Activated CD8-positive, alpha-beta T cell treated with anti-CD3 and anti-CD28 coated beads for 36 hours (primary cell): ENCODE results near the gene PFN2. TPM values are rescaled to one million over a fixed set of nuclear protein-coding genes. Genes with fewer than 3 reads are reported as not detected.
"Not testable (repeated sequence)": the region's sequence is repeated elsewhere in the genome, so short reads cannot be mapped to it uniquely, and the experiment has no call there.

Source experiments
- ATAC-seq: fragments of 200-7000 bp; cut with Tn5 transposase; one replicate; pipeline ENCODE4 v1.10.0; 2021; ENCODE audit warnings: mild to moderate bottlenecking, moderate library complexity
- CTCF ChIA-PET: fragments of 350-600 bp; sonication (Branson Sonifier 250); formaldehyde crosslinking; loops from one replicate; lab custom pipeline; 2021; ENCODE audit warnings: antibody characterized with exemption; lab: Charles Lee
- POLR2A ChIA-PET: fragments of 350-600 bp; sonication (Branson Sonifier 250); formaldehyde crosslinking; loops from one replicate; lab custom pipeline; 2021; ENCODE audit warnings: antibody characterized with exemption; lab: Charles Lee
- DNase-seq: peaks from one replicate; pipeline ENCODE4 v3.0.0-alpha.2; 2020
- H3K27ac Mint-ChIP-seq: one replicate; pipeline ENCODE4 v1.8.0; 2021; ENCODE audit warnings: mild to moderate bottlenecking, mixed read lengths
- H3K27me3 Mint-ChIP-seq: one replicate; pipeline ENCODE4 v1.8.0; 2021; ENCODE audit warnings: mixed read lengths
- H3K36me3 Mint-ChIP-seq: one replicate; pipeline ENCODE4 v1.8.0; 2021; ENCODE audit warnings: low read depth, mixed read lengths
- H3K4me1 Mint-ChIP-seq: one replicate; pipeline ENCODE4 v1.8.0; 2021; ENCODE audit warnings: low read depth, mixed read lengths
- H3K4me3 Mint-ChIP-seq: one replicate; pipeline ENCODE4 v1.8.0; 2021; ENCODE audit warnings: mild to moderate bottlenecking, moderate library complexity, mixed read lengths
- H3K9me3 Mint-ChIP-seq: one replicate; pipeline ENCODE4 v1.8.0; 2021; ENCODE audit warnings: mixed read lengths
- intact Hi-C: fragments of 100-400 bp; cut with micrococcal nuclease; formaldehyde crosslinking; loops from one replicate; pipeline ENCODE4 v1.10.0; 2022
- total RNA-seq, 2 experiments: library from RNA; stranded (reverse); gene quantifications; one replicate each; pipeline ENCODE4 v1.2.3, GENCODE V29; 2021
- TF ChIP-seq, protein P1 (sequence below): fragments of 200-600 bp; IDR thresholded peaks from one replicate; pipeline ENCODE4 v1.8.0; 2022; ENCODE audit warnings: antibody characterized with exemption, mild to moderate bottlenecking

PFN2 gene
- total RNA-seq, 2 experiments from 2014 or later: 4.2 to 4.7 TPM

DNA sequence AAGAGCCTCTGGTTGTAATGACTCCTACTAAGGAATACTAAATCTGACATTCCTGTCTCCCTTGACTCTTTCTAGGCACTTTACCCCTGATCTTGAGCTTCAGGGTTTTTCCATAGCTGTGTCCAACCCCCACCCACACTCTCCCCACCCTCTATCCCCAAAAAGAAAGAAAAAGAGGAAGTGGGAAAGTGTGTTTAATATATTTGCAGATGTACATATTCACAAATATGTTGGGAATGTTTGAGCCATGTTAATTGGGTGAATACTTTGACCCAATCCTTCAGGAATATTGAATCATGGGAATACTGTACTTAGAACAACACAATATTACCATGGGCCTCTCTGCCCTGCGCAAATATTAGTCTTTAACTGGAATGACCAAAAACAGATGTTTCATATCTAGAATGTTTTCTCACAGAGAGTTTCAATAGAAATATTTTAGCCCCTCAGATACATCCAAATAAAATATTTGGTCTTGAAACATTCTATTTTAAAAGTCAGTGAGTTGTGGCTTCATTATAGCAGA lies 19.8 kb upstream of the PFN2 start:
- peaks cover 2% of the 10 kb centered on the region for H3K27me3 Mint-ChIP-seq
- POLR2A ChIA-PET: no interaction called here
- CTCF ChIA-PET: interaction anchor here (1.6 kb wide), 1 partner anchor 14 kb away, joined by 4 read pairs; no protein-coding TSS in a partner anchor
- peaks cover 14% of the 10 kb centered on the region for H3K9me3 Mint-ChIP-seq
- no peak for DNase-seq
- no peak for ATAC-seq
- H3K36me3 Mint-ChIP-seq: no peaks in the 10 kb centered on the region
- H3K4me1 Mint-ChIP-seq: no peaks in the 10 kb centered on the region
- no peak overlapping the region for H3K4me3 Mint-ChIP-seq
- intact Hi-C loops: no loop called here
- TF ChIP-seq, protein P1, sequence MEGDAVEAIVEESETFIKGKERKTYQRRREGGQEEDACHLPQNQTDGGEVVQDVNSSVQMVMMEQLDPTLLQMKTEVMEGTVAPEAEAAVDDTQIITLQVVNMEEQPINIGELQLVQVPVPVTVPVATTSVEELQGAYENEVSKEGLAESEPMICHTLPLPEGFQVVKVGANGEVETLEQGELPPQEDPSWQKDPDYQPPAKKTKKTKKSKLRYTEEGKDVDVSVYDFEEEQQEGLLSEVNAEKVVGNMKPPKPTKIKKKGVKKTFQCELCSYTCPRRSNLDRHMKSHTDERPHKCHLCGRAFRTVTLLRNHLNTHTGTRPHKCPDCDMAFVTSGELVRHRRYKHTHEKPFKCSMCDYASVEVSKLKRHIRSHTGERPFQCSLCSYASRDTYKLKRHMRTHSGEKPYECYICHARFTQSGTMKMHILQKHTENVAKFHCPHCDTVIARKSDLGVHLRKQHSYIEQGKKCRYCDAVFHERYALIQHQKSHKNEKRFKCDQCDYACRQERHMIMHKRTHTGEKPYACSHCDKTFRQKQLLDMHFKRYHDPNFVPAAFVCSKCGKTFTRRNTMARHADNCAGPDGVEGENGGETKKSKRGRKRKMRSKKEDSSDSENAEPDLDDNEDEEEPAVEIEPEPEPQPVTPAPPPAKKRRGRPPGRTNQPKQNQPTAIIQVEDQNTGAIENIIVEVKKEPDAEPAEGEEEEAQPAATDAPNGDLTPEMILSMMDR: no peak
- H3K27ac Mint-ChIP-seq: no peak overlapping the region

DNA sequence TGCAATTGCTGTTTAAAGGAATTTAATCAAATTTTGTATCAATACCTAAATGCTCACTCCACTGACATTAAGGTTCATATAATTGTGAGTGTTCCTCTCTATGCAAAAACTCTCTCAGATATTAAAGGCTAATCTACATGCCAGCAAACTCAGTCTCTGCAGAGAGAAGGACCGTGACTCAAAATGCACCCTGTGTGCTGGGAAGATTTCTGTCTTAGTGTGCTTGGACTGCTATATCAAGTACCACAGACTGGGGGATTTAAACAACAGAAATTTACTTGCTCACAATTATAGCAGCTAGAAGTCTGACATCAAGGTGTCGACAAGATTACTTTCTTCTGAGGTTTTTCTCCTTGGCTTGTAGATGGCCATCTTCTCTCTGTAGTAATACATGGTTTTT lies 18.6 kb upstream of the PFN2 start:
- Mint-ChIP-seq H3K9me3 (peaks cover 5% of the 10 kb centered on the region), H3K27ac (no peak overlapping the region), H3K27me3 (peaks cover 2% of the 10 kb centered on the region), H3K4me1 (no peaks in the 10 kb centered on the region), H3K4me3 (no peak overlapping the region), H3K36me3 (no peaks in the 10 kb centered on the region)
- ChIA-PET POLR2A (no interaction called here), CTCF (interaction anchor here (1.6 kb wide), 1 partner anchor 13 kb away, joined by 4 read pairs; no protein-coding TSS in a partner anchor)
- intact Hi-C loops: no loop called here
- ATAC-seq (no peak), DNase-seq (no peak)
- TF ChIP-seq, protein P1: no peak

DNA sequence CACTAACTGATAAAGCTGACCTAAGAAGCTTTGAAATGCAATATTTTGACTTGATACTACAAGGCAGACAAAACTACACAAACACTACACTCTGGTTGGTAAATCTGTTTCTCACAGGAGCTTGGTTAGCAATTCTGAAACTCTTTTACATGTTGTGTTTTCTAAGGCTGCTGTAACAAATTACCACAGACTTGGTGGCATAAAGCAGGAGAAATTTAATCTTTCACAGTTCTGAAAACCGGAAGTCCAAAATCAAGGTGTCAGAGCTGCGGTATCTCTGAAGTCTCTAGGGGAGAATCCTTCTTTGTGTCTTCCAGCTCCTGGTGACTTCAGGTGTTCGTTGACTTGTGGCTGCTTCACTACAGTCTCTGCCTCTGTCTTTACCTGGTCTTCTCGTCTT lies 12.9 kb upstream of the PFN2 start:
- DNase-seq (no peak), ATAC-seq (no peak)
- TF ChIP-seq, protein P1: no peak
- ChIA-PET POLR2A (interaction anchor here (0.5 kb wide), 1 partner anchor 294 kb away, joined by 3 read pairs; no protein-coding TSS in a partner anchor), CTCF (interaction anchor here (1.1 to 2.1 kb wide), 3 partner anchors 9 to 46 kb away, joined by 3 to 8 read pairs (median 4); no protein-coding TSS in a partner anchor)
- Mint-ChIP-seq H3K27ac (no peak overlapping the region), H3K36me3 (no peaks in the 10 kb centered on the region), H3K4me3 (no peak overlapping the region), H3K27me3 (peaks cover 3% of the 10 kb centered on the region), H3K4me1 (no peaks in the 10 kb centered on the region), H3K9me3 (no peaks in the 10 kb centered on the region)
- intact Hi-C loops: no loop called here

DNA sequence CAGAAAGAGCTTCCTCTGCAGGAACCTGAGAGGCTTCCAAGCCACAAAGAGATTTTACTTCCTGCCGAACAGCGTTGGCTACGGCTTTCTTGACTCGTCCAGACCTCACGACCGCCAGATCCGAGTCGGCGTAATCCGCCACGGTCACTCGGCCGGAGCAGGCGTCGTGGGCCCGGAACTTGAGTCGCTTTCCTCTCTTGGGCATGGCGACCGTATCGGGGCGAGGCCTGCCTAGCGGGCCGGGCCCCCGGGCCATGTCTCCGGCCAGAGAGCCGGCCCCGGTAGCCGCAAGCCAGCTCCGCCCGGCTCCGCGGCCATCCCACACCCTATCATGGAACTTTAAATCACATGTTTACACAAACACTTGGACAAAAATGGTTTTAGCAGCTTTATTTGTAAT lies 12.4 kb upstream of the PFN2 start:
- H3K27me3 Mint-ChIP-seq, H3K27ac Mint-ChIP-seq, H3K9me3 Mint-ChIP-seq, H3K4me1 Mint-ChIP-seq, intact Hi-C loops, ATAC-seq, H3K4me3 Mint-ChIP-seq, H3K36me3 Mint-ChIP-seq, DNase-seq: not testable (repeated sequence)
- POLR2A ChIA-PET: interaction anchor here (0.5 kb wide), 1 partner anchor 295 kb away, joined by 3 read pairs; no protein-coding TSS in a partner anchor
- CTCF ChIA-PET: interaction anchor here (1.1 to 2.1 kb wide), 3 partner anchors 9 to 46 kb away, joined by 3 to 8 read pairs (median 4); no protein-coding TSS in a partner anchor

DNA sequence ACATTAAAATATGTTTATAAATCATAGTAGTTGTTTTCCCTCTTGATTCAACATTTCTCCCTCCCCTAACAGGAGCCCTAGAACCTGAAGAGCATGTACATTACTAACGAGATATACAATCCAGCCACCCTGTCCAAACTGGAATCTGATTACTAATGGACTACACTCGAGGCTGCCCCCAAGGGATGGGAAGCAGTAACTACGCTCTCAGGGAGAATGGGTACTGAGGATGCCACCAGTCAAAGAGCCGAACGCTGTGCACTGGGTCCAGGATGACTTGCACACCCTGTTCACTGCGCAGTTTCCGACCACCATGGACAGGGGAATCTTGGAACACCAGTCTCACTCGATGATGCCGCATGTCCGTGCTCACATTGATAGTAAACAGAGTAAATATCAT lies 11.3 kb upstream of the PFN2 start:
- H3K4me3 Mint-ChIP-seq, CTCF ChIA-PET, H3K9me3 Mint-ChIP-seq, H3K4me1 Mint-ChIP-seq, H3K27ac Mint-ChIP-seq, DNase-seq, intact Hi-C loops, POLR2A ChIA-PET, H3K27me3 Mint-ChIP-seq, H3K36me3 Mint-ChIP-seq: not testable (repeated sequence)
- ATAC-seq: peak; percentile 83

DNA sequence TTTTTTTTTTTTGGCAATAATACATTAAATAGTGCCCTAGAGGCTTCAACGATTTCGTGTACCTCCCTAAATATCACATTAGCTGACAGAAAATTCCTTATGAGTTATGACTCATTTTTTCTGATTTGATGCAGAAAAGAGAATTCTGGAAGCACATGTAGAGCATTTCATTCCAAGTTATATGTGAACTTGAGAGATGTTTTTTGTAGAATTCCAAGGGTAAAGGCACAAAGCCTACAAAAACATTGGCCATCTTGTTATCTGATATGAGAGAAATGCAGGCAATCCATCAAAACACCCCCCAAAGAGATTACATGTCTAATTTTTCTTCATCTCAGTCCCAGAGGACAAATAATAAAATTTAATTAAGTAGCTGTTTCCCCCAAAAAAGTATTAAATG lies 6.7 kb upstream of the PFN2 start:
- DNase-seq: no peak

More for the DNA sequence above, 6.7 kb upstream of the PFN2 start:
- POLR2A ChIA-PET: no interaction called here
- intact Hi-C loops: no loop called here
- Mint-ChIP-seq H3K4me3 (no peak overlapping the region), H3K4me1 (no peaks in the 10 kb centered on the region), H3K9me3 (no peaks in the 10 kb centered on the region), H3K27me3 (peaks cover 18% of the 10 kb centered on the region), H3K27ac (no peak overlapping the region), H3K36me3 (no peaks in the 10 kb centered on the region)
- ATAC-seq: no peak
- CTCF ChIA-PET: interaction anchor here (0.7 to 1.7 kb wide), 3 partner anchors 19 to 207 kb away, joined by 3 to 9 read pairs (median 3); no protein-coding TSS in a partner anchor
- TF ChIP-seq, protein P1: no peak
